GM18526 (cell line): Measurements from ENCODE around the gene GBF1.

Experiments used
- POLR2A ChIP-seq: IDR thresholded peaks from 3 replicates; pipeline ENCODE4 v1.6.1; 2011; ENCODE audit not compliant: insufficient read length; ENCODE audit errors: extremely low read depth

Gene GBF1

DNA sequence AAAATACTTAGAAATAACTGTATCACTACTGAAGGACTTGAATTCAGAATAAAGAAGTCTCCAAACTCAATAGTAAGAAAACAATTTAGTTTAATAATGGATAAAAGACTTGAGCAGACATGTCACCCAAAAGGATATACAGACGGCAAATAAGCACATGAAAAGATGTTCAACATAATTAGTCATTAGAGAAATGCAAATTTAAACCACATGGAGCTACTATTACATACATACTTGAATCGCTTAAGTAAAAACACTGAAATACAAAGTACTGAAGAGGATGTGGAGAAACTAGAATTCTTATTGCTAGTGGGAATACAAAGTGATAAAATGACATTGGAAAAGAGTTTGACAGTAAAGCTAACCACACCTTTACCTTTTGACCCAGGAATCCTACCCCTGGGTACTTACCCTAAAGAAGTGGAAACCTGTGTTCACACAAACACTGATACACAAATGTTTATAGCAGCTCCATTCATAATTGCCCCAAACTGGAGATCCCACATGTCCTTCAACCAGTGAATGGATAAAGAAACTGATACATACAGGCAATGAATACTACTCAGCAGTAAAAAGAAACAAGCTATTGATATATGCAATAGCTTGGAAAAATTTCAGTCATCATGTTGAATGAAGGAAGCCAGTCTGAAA is 95.8 kb downstream of the GBF1 start:
- no peak for TF ChIP-seq POLR2A

DNA sequence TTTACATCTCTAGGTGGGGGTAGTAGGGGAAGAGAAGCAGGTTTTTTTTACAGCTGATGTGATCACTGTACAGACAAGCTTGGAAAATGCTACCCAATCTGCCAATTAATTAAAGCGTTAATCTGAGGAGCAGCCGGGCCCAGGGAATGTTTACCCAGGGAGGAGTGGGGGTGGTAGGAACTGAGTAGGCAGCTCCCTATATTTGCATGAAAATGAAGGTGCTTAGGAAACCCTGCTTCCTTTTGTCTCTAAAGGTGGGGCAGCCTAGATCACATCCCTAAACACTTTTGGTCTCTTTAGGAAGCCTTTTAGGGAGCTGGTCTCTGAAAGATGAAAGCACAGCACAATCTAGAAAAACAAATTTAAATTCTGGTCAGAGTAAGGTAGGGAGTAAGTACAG is 97.1 kb downstream of the GBF1 start:
- no peak for TF ChIP-seq POLR2A

DNA sequence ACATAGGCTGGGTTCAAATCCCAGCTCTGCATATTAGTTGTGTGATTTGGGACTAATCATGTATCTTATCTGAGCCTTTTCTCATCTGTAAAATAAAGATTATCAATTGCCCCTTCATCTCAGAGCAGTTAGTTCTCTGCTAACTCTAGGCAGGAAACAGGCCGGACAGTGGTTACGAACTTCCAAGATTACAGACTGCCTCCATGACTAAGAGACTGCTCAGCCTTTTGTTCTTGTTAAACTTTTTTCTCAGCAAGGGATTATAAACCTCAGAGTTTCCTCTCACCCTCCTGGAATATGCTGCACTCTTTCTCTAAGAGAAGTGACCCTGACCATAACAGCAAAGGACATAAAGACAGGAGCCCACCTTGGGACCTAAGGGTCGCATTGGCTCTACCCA is 97.6 kb downstream of the GBF1 start:
- no peak for TF ChIP-seq POLR2A

DNA sequence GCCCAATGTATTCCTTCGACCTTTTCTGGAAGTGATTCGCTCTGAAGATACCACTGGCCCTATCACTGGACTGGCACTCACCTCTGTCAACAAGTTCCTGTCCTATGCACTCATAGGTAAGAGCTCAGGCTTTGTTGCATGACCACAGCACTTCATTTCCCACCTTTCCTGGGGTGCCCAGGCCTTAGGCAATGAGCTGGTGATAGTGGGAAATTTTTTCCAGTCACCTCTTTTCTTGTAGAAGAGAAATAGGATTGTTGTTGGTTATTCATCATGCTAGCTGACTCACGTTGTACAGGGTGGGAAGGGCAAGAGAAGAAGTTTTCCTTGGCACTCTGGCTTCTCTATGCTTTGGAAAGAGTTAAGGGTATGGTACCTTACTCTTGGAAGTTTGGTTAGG is 98.7 kb downstream of the GBF1 start:
- TF ChIP-seq POLR2A, result no peak

DNA sequence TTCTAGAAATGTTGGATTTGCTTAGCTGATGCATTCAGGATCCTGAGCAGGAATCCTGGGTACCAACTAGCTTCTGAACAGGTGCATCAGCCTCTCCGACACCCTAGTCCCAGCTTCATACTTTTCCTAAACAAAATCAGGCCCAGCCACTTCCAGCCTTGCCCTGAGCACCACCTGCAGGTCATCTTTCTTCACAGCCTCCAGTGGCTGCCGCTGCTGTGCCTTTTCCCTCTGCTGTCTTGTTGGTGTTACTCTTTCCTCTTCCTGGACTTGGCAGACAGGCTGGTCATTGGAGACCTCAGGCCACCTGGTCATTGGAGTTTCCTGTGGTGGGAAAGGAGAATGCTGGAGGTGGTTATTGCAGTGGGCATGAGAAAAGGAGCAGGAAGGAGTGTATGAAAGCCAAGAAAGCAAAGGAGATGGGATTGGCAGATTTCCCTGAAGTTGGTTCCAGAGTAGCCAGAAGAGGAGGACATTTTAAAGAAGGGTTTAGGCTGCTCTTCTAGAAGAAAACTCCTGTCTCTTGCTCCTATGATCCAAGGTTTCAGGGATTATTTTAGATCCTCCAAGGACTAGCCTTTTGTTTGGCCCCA is 102.0 kb downstream of the GBF1 start:
- no peak for TF ChIP-seq POLR2A

DNA sequence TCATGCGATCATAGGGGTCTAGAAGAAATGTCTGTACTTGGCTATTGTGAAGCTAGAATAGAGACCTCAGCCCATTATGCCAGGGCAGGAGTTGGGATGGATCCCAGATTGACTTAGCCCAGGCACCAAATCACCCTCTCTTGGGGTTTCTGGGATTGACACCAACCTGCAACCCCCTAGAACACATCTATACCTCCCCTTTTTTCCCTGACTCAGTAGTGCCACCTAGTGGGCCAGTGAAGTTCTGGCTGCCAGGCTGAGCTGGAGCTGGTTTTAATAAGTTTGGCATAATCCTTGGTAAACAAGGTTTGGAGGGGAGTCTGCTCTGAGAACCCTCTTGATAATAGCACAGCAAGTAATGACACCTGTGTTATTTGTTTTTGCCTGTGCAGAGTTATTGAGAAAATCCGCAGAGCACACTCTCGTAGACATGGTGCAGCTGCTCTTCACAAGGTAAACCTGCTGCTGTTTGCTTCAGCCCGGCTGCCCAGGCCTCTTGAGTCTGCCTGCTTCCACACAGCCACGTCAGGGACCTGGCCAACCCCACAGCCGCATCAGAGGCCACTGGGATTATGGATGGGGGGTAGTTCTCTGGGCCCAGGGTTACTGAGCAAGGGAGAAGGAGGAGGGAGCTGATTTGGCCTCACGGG is 106.9 kb downstream of the GBF1 start:
- TF ChIP-seq POLR2A, result no peak

DNA sequence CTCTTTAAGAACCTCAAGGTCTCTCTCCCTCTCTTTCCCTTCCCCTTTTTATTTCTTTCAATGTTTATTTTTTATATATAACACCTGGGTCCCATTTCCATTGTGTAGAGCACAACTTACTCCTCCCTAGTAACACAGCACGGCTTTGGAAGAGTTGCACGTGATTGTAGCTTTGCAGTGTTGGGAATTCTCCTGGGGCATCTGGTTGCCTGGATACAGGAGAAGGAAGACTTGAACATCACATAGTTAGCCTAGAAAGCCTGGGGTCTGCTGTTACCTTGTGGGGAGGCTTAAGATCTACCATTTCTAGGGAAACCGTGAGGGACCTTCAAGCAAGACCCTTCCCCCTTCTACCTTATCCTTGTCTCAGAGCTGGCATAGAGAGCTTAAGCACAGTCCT is 109.1 kb downstream of the GBF1 start:
- TF ChIP-seq POLR2A, result no peak

DNA sequence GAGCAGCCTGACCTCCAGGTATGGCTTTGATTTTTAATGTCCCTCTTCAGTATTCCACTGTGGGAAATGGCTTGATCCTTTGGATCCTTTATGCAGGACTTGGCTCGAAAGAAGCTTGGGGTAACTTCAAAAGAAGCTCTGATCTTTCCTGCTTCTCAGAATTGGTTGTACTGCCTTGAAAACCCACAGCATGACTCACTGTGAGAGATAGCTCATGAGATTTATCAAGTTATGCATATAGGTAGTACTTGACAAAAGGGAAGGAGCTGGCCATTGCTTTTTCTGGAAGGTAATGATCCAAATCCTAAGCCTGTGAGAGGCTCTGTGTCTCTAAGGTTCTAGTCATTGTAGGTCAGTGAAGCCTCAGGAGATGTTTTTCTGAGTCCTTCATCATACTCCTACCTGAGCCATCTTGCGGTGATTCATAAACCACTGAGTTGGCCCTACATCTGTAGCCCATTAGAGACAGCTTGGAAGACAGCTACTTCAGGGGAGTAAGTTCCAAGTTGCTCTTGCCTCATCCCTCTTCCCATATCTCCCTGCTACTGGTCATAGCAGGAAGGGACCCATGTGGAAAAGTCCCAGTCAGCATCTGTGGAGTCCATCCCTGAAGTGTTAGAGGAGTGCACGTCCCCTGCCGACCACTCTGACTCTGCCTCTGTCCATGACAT is 113.5 kb downstream of the GBF1 start:
- TF ChIP-seq POLR2A, result no peak

DNA sequence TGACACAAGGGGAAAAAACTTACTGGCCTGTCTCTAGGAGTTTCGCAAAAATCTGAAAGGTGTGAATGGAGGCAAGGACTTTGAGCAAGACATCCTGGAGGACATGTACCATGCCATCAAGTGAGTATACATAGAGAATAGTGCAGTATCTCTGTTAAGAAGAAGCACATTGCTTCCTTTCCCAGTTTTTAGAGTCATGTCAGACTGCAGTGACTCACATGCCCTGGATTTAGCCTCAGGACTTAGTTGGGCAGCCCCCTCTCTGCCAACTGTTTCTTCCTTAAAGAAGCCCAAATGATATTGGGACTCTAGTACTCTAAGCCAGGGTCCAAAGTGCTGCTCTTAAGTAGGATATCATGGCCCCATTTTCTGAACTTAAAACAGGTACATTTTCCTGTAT is 122.1 kb downstream of the GBF1 start:
- TF ChIP-seq POLR2A, result no peak

DNA sequence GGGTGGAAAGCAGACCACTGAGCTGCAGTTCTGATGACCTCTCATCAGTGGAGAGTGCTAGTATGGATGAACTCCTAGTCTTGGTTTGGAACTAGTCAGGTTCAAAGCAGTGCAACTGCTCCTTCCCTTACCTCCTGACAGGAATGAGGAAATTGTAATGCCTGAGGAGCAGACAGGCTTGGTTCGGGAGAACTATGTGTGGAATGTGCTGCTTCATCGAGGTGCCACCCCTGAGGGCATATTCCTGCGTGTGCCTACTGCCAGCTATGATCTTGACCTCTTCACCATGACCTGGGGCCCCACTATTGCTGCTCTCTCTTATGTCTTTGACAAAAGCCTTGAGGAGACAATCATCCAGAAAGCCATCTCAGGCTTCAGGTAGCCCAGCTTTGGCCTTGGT is 122.7 kb downstream of the GBF1 start:
- no peak for TF ChIP-seq POLR2A

DNA sequence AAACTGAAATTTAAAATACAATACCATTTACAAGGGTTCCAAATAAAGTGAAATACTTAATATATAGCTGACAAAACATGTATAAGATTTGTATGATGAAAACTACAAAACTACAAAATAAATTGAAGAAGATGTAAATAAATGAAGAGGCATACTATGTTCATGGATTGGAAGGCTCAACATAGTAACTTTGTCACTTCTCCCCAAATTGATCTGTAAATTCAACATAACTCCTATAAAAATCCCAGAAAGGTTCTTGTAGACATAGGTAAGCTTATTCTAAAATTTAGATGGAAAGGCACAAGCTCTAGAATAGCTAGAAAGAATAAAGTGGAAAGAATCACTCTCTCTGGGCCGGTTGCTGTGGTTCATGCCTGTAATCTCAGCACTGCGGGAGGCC is 126.0 kb downstream of the GBF1 start:
- no peak for TF ChIP-seq POLR2A

DNA sequence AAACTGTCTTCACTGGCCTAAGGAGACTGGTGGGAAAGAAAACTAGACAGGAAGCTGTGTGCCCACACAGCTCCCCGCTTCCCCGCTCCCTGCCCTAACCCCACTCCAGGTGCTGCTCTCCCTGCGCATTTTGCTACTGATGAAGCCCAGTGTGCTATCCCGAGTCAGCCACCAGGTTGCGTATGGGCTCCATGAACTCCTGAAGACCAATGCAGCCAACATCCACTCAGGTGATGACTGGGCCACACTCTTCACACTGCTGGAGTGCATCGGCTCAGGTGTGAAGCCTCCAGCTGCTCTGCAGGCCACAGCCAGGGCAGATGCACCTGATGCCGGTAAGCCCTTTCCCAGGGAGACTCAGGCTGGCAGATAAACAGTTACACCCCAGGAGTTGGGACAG is 129.9 kb downstream of the GBF1 start:
- no peak for TF ChIP-seq POLR2A

DNA sequence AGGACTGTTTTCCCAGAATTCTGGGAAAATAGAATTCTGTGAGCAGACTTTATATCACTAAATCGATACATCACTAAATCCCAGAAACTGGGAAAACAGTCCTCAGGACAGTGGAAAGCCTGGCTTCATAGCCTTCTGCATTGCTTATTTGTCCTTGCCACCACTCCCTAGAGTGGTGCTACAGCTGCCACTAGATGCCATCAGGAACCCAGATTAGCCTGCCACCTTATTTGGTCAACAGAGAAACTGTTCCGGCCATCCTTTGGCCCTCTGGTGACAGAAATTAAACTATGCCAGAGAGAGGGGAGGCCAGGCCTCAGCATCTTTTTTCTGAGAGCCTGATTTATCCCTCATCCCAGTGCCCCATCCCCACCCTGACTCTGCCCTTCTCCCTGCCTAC is 130.5 kb downstream of the GBF1 start:
- TF ChIP-seq POLR2A, result no peak

DNA sequence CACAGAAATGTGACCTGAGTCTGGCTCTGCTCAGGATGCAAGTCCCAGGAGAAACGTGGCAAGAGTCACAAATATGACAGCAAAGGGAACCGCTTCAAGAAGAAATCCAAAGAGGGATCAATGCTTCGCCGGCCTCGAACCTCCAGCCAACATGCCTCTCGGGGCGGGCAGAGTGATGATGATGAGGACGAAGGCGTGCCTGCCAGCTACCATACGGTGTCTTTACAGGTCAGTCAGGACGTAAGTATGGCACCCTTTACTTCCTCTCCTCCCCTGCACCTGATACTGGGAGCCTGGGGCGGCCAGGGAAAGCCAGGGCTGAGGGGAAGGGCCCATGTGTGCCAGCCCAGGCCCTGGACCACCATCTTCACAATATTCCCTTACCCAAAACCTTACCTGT is 131.6 kb downstream of the GBF1 start:
- TF ChIP-seq POLR2A, result no peak

DNA sequence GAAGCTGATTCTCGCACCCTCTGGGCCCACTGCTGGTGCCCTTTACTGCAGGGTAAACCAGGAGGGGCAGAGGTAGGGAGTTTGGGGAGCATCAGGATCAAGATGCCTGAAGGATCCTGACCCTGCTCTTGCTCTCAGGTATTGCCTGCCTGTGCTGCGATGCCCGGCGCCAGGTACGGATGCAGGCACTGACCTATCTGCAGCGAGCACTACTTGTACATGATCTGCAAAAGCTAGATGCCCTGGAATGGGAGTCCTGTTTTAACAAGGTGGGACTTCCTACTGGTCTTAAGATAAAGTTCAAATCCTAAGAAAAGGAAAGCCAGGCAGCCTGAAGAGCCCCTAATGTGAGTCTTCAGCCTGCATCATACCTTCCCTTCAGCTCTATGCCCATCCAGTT is 134.1 kb downstream of the GBF1 start:
- no peak for TF ChIP-seq POLR2A

DNA sequence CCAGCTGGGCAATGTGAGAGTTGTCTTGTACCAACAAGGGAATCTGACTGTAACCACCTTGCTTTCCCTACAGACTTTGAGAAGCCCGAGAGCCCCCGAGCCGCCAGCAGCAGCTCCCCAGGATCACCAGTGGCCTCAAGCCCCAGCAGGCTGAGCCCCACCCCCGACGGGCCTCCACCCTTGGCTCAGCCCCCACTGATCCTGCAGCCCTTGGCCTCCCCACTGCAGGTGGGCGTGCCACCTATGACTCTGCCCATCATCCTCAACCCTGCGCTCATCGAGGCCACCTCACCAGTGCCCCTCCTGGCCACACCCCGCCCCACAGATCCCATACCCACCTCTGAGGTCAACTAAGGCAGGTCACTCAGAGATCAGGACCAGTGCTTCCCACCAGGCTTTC is 136.7 kb downstream of the GBF1 start:
- no peak for TF ChIP-seq POLR2A
